ENCODE results near the gene RTRAF. TPM values are rescaled to one million over a fixed set of nuclear protein-coding genes. Genes with fewer than 3 reads are reported as not detected.
A peak's percentile ranks its signal among the peaks of the same experiment; 100 is the strongest.

The RTRAF gene
- 291 and 784 TPM in 2 replicates for total RNA-seq (2014; rRNA removed; shearing (Covaris generic); ENCODE audit: low replicate concordance)

DNA sequence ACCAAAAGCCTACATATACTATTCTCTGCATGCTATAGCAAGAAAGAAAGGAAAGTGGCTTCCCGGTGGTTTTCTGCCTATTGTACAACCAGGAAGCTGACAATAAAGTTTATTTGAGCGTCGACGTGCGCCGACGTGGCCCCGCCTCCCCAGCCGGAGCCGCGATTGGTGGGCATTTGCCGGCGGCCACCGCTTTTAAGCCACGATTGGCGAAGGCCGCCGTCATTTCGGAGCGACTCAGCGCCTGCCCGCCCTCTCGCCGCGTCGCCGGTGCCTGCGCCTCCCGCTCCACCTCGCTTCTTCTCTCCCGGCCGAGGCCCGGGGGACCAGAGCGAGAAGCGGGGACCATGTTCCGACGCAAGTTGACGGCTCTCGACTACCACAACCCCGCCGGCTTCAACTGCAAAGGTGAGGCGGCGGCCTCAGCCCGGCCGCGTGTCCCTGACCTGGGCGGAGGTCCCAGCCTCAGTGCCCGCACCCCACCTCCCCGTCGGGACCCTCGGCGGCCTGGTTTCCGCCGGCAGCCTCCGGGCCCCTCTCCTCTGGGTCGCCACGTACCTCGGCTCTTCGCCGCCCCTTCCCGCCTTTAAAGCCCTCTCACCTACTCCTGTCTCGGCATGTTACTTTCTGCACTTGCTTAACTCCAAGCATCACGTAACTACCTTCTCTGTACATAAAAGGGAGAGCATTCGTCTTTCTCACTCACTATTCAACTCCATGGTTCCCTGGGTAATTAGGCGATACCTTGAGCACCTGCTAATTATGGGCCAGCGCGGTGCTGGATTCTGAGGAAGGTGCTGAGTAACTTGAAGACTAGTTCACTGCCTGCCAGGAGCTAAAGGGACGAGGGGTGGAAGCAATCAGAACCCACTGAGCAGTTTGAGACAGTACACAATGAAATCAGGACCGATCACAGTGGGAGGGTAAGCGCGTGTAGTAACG is at the start of gene RTRAF:
RTRAF (plus strand) TSS at position 254 of the 942 bp plus-strand sequence; CDS start at position 348, 94 bp downstream.
- Histone ChIP-seq H2AFZ (ENCODE audit: low read length) (peak within 1 kb of the TSS; percentile 80), H3K9me3 (ENCODE audit: low read length) (no peaks in the 10 kb centered on the region), H3K27me3 (ENCODE audit: low read length) (no peaks in the 10 kb centered on the region), H3K4me2 (ENCODE audit: low read depth, low read length, poor library complexity, severe bottlenecking) (peak within 1 kb of the TSS; percentile 99), H3K36me3 (ENCODE audit: insufficient read depth, low read length) (peaks cover 34% of the 10 kb centered on the region; the same call in 1 of the 2 replicates), H3K79me2 (ENCODE audit: low read length) (peaks cover 57% of the 10 kb centered on the region), H4K20me1 (ENCODE audit: insufficient read depth, low read depth, low read length) (peaks cover 10% of the 10 kb centered on the region; the same call in 1 of the 2 replicates), H3K4me3 (ENCODE audit: low read length) (peak within 1 kb of the TSS; percentile 95), H3K4me1 (ENCODE audit: low read length) (peaks cover 47% of the 10 kb centered on the region), H3K27ac (ENCODE audit: low read length) (peak within 1 kb of the TSS; percentile 45; the same call in 1 of the 2 replicates), H3K9me2 (replicated peaks; ENCODE audit: insufficient read depth, low read length) (no peaks in the 10 kb centered on the region), H3K9ac (ENCODE audit: low read length) (peak within 1 kb of the TSS; percentile 89)
- DNase-seq: peak; percentile 98

GRCh38 chr14:51939755-51940301 is 49.5 kb upstream of the RTRAF start:
- Histone ChIP-seq H3K4me1 (ENCODE audit: low read length) (peaks cover 10% of the 10 kb centered on the region), H3K9ac (ENCODE audit: low read length) (no peak overlapping the region), H2AFZ (ENCODE audit: low read length) (no peak overlapping the region), H3K79me2 (ENCODE audit: low read length) (peaks cover 91% of the 10 kb centered on the region), H3K9me2 (replicated peaks; ENCODE audit: insufficient read depth, low read length) (no peaks in the 10 kb centered on the region), H4K20me1 (ENCODE audit: insufficient read depth, low read depth, low read length) (0 out of 2 replicates have a peak, but pooled peaks cover 5% of the 10 kb centered on the region), H3K36me3 (ENCODE audit: insufficient read depth, low read length) (peaks cover 37% of the 10 kb centered on the region), H3K27ac (ENCODE audit: low read length) (no peak overlapping the region), H3K27me3 (ENCODE audit: low read length) (no peaks in the 10 kb centered on the region), H3K9me3 (ENCODE audit: low read length) (no peaks in the 10 kb centered on the region), H3K4me3 (ENCODE audit: low read length) (no peak overlapping the region), H3K4me2 (ENCODE audit: low read depth, low read length, poor library complexity, severe bottlenecking) (no peak overlapping the region)
- no peak for DNase-seq

DNA sequence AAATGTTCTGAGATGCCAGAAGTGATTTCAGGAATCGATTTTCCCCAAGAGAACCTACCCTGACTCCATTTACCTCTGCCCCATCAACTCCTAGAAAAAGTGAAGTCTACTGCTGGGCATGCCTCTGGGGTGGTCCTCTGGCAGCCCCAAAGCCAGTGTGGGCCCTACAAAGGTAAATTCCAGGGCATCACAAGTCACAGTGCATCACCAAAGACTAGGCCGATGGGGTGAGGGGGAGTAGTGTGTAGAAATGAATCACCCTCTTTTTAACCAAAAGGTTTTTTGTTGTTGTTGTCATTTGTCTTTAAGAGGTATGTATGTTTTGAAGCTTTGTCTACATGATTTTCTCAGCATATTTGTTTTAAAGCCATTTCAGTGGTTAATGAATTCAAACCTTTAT is 46.4 kb upstream of the RTRAF start:
- H3K9me2 ChIP-seq (replicated peaks; ENCODE audit: insufficient read depth, low read length): no peaks in the 10 kb centered on the region
- H3K9ac ChIP-seq (ENCODE audit: low read length): no peak overlapping the region
- H4K20me1 ChIP-seq (ENCODE audit: insufficient read depth, low read depth, low read length): no peaks in the 10 kb centered on the region
- H2AFZ ChIP-seq (ENCODE audit: low read length): no peak overlapping the region
- H3K79me2 ChIP-seq (ENCODE audit: low read length): peaks cover 94% of the 10 kb centered on the region
- H3K4me2 ChIP-seq (ENCODE audit: low read depth, low read length, poor library complexity, severe bottlenecking): no peak overlapping the region
- H3K27ac ChIP-seq (ENCODE audit: low read length): no peak overlapping the region
- no peak overlapping the region for H3K4me3 ChIP-seq (ENCODE audit: low read length)
- H3K27me3 ChIP-seq (ENCODE audit: low read length): no peaks in the 10 kb centered on the region
- no peaks in the 10 kb centered on the region for H3K9me3 ChIP-seq (ENCODE audit: low read length)
- H3K4me1 ChIP-seq (ENCODE audit: low read length): no peaks in the 10 kb centered on the region
- H3K36me3 ChIP-seq (ENCODE audit: insufficient read depth, low read length): peaks cover 52% of the 10 kb centered on the region
- DNase-seq: no peak

- Histone ChIP-seq H4K20me1 (ENCODE audit: insufficient read depth, low read depth, low read length) (no peaks in the 10 kb centered on the region), H3K9me3 (ENCODE audit: low read length) (no peaks in the 10 kb centered on the region), H3K27me3 (ENCODE audit: low read length) (no peaks in the 10 kb centered on the region), H3K36me3 (ENCODE audit: insufficient read depth, low read length) (peaks cover 60% of the 10 kb centered on the region), H3K4me1 (ENCODE audit: low read length) (peaks cover 10% of the 10 kb centered on the region), H3K4me2 (ENCODE audit: low read depth, low read length, poor library complexity, severe bottlenecking) (no peak overlapping the region), H3K9ac (ENCODE audit: low read length) (no peak overlapping the region), H3K79me2 (ENCODE audit: low read length) (peaks cover 85% of the 10 kb centered on the region), H3K9me2 (replicated peaks; ENCODE audit: insufficient read depth, low read length) (no peaks in the 10 kb centered on the region), H2AFZ (ENCODE audit: low read length) (no peak overlapping the region), H3K4me3 (ENCODE audit: low read length) (no peak overlapping the region), H3K27ac (ENCODE audit: low read length) (no peak overlapping the region)
- DNase-seq: no peak
Observed at GRCh38 chr14:51950007-51950406, 39.3 kb upstream of the RTRAF start.

GRCh38 chr14:51951656-51952055 is 37.7 kb upstream of the RTRAF start:
- peaks cover 85% of the 10 kb centered on the region for H3K79me2 ChIP-seq (ENCODE audit: low read length)
- H3K4me3 ChIP-seq (ENCODE audit: low read length): no peak overlapping the region
- no peak overlapping the region for H3K9ac ChIP-seq (ENCODE audit: low read length)
- H3K27me3 ChIP-seq (ENCODE audit: low read length): no peaks in the 10 kb centered on the region
- no peak for DNase-seq
- H3K36me3 ChIP-seq (ENCODE audit: insufficient read depth, low read length): peaks cover 63% of the 10 kb centered on the region
- no peaks in the 10 kb centered on the region for H3K9me3 ChIP-seq (ENCODE audit: low read length)
- H3K4me2 ChIP-seq (ENCODE audit: low read depth, low read length, poor library complexity, severe bottlenecking): no peak overlapping the region
- H3K4me1 ChIP-seq (ENCODE audit: low read length): peaks cover 20% of the 10 kb centered on the region
- no peaks in the 10 kb centered on the region for H3K9me2 ChIP-seq (replicated peaks; ENCODE audit: insufficient read depth, low read length)
- H3K27ac ChIP-seq (ENCODE audit: low read length): no peak overlapping the region
- H4K20me1 ChIP-seq (ENCODE audit: insufficient read depth, low read depth, low read length): no peaks in the 10 kb centered on the region
- H2AFZ ChIP-seq (ENCODE audit: low read length): no peak overlapping the region

GRCh38 chr14:51954031-51954430 is 35.3 kb upstream of the RTRAF start:
- H3K27me3 ChIP-seq (ENCODE audit: low read length): no peaks in the 10 kb centered on the region
- H3K4me2 ChIP-seq (ENCODE audit: low read depth, low read length, poor library complexity, severe bottlenecking): no peak overlapping the region
- H3K27ac ChIP-seq (ENCODE audit: low read length): no peak overlapping the region
- peaks cover 81% of the 10 kb centered on the region for H3K36me3 ChIP-seq (ENCODE audit: insufficient read depth, low read length)
- no peaks in the 10 kb centered on the region for H3K9me2 ChIP-seq (replicated peaks; ENCODE audit: insufficient read depth, low read length)
- no peak overlapping the region for H3K9ac ChIP-seq (ENCODE audit: low read length)
- no peaks in the 10 kb centered on the region for H4K20me1 ChIP-seq (ENCODE audit: insufficient read depth, low read depth, low read length)
- H3K4me1 ChIP-seq (ENCODE audit: low read length): peaks cover 41% of the 10 kb centered on the region
- no peak for DNase-seq
- peaks cover 91% of the 10 kb centered on the region for H3K79me2 ChIP-seq (ENCODE audit: low read length)
- H3K4me3 ChIP-seq (ENCODE audit: low read length): no peak overlapping the region
- no peak overlapping the region for H2AFZ ChIP-seq (ENCODE audit: low read length)
- H3K9me3 ChIP-seq (ENCODE audit: low read length): no peaks in the 10 kb centered on the region

DNA sequence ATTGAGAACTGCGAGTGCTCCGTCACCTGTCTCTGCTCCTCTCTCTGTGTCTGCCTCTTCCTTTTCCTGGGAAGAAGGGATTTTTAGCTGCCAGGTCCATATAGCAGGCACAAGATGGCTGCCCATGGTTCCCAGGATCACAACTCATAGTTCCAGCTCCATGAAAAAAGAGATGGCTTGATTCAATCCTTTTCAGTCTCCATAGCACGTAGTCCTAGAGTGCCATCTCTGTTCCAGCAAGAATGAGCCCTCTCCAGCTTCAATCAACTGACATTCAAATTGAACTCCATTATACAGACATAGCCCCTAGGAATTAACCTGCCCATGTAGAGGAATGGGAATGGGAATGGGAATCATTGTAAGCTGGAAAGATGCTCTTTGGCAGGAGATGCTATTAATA is 34.7 kb upstream of the RTRAF start:
- no peak overlapping the region for H3K9ac ChIP-seq (ENCODE audit: low read length)
- H3K4me1 ChIP-seq (ENCODE audit: low read length): peaks cover 45% of the 10 kb centered on the region
- no peaks in the 10 kb centered on the region for H4K20me1 ChIP-seq (ENCODE audit: insufficient read depth, low read depth, low read length)
- no peak for DNase-seq
- no peak overlapping the region for H2AFZ ChIP-seq (ENCODE audit: low read length)
- H3K4me2 ChIP-seq (ENCODE audit: low read depth, low read length, poor library complexity, severe bottlenecking): no peak overlapping the region
- no peaks in the 10 kb centered on the region for H3K9me2 ChIP-seq (replicated peaks; ENCODE audit: insufficient read depth, low read length)
- H3K27ac ChIP-seq (ENCODE audit: low read length): no peak overlapping the region
- no peak overlapping the region for H3K4me3 ChIP-seq (ENCODE audit: low read length)
- peaks cover 87% of the 10 kb centered on the region for H3K36me3 ChIP-seq (ENCODE audit: insufficient read depth, low read length)
- no peaks in the 10 kb centered on the region for H3K27me3 ChIP-seq (ENCODE audit: low read length)
- H3K79me2 ChIP-seq (ENCODE audit: low read length): peaks cover 95% of the 10 kb centered on the region
- no peaks in the 10 kb centered on the region for H3K9me3 ChIP-seq (ENCODE audit: low read length)

DNA sequence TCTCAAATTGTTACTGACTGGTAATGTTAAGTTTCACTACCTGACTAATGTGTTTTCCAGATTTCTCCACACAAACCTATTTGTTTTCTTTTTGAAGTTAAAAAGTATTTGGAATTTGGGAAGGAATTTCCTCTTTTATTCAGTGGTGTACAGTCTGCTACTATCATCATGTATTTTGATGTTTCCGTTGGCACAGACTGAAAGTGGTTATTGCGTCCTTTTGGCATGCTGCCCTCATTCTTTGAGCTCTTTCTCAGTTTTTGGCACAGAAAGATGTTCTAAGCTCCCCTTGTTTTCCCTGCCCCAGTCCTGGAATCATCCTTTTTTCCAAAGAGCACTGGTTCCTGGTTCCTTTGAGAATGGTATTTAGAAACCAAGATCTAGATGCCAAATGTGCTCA is 31.4 kb upstream of the RTRAF start:
- no peaks in the 10 kb centered on the region for H4K20me1 ChIP-seq (ENCODE audit: insufficient read depth, low read depth, low read length)
- H3K9ac ChIP-seq (ENCODE audit: low read length): no peak overlapping the region
- no peak overlapping the region for H3K27ac ChIP-seq (ENCODE audit: low read length)
- no peak overlapping the region for H3K4me2 ChIP-seq (ENCODE audit: low read depth, low read length, poor library complexity, severe bottlenecking)
- peaks cover 70% of the 10 kb centered on the region for H3K36me3 ChIP-seq (ENCODE audit: insufficient read depth, low read length)
- DNase-seq: no peak
- peaks cover 90% of the 10 kb centered on the region for H3K79me2 ChIP-seq (ENCODE audit: low read length)
- H3K4me1 ChIP-seq (ENCODE audit: low read length): peaks cover 72% of the 10 kb centered on the region
- H2AFZ ChIP-seq (ENCODE audit: low read length): no peak overlapping the region
- no peak overlapping the region for H3K4me3 ChIP-seq (ENCODE audit: low read length)
- H3K27me3 ChIP-seq (ENCODE audit: low read length): no peaks in the 10 kb centered on the region
- H3K9me3 ChIP-seq (ENCODE audit: low read length): no peaks in the 10 kb centered on the region
- no peaks in the 10 kb centered on the region for H3K9me2 ChIP-seq (replicated peaks; ENCODE audit: insufficient read depth, low read length)

Data from Karpas-422 (cell line).